GF-D8 (cell line): ENCODE data around the gene CNGB1.
"Not testable (repeated sequence)": the region's sequence is repeated elsewhere in the genome, so short reads cannot be mapped to it uniquely, and the experiment has no call there.

Source experiments
- DNase-seq: peaks from one replicate; lab custom pipeline; 2025; lab: John Stamatoyannopoulos, UW

The CNGB1 gene

DNA sequence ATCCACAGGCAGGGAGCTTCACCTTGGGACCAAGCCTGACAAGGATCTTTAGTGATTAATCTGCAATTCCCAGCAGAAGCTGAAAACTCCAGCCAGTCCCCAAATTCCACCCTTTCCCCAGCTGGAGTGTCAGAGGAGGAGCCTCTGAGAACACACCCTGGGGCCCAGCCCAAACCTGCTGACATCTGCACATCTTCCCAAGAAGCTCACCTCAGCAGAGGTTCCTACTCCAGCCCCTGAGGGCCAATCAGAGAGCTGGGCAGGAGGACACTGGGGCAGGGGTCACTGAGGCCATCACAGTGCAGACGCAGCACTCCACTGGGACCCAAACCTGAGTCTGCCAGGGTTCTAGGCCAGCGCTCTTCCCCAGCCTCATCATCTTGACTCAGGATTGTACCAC is 44.9 kb downstream of the CNGB1 start:
- no peak for DNase-seq

DNA sequence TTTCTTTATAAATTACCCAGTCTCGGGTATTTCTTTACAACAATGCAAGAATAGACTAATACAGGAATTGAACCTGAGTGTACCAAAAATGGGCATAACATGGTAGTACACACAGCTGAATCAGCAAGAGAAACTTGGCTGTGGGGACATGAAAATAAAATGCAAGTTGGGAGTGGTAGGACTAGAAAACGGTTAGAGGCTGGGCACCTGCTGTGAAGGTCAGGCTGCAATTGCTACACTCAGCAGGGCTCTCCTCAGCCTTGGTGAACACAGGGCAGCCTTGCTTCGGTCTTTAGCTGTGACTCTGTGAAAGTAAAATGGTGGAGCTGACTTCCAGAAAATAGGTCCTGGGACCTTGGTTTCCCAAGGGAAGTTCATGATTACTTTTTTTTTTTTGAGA is 45.6 kb downstream of the CNGB1 start:
- no peak for DNase-seq

- no peak for DNase-seq
Observed at GRCh38 chr16:57924514-57924913, 46.4 kb downstream of the CNGB1 start.

DNA sequence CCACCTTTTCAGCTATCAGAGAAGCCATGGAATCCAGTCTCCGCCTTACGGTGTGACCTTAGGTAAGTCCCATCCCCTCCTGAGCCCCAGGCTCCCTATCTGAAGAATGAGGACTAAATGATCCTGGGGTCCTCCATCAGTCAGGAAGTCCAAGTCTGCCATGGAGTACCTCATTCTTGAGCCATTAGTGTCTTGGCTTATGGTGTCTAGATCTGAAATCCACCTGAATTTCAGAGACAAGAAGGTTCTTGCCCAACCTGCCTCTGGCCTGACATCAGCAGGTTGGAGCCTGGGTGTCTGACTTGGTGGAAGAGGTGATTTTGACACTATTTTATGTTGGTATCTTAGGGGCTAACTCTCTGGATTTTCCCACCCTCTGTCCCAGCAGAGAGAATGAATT is 47.1 kb downstream of the CNGB1 start:
- no peak for DNase-seq

DNA sequence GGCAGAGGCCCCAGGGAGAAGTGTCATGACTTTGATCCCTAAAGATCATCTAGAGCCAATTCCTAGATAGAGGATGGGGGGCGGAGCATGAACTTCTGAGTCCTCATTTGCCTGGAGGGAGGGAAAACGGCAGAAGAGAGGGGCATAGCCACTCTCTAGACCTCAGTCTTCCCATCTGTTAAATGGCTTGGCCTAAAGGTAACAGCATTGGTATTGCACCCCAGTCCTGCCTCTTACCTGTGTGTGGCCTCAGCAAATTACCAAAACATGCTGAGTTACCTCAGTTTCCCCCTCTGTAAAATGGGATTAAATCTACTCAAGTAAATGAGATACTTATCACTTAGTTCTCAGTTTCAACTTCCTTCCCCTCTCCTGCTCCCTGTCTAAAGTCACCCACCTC is 47.5 kb downstream of the CNGB1 start:
- DNase-seq: no peak

DNA sequence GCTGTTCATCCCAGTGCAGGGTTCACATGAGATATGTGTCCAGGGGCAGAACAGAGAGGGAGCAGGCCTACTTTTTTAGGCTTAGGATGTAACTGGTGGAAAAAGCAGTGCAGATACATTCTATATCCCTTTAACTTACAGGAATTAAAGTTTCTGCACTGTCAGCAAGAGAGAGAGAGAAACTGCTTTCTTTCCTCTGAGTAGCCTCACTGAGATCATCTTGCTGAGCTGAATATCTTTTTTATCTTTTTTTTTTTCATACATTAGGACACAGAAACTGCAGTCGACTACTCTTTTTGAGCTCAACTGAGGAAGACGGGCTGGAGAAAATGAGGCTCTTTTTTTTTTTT is 50.1 kb downstream of the CNGB1 start:
- DNase-seq: no peak

- no peak for DNase-seq
Observed at GRCh38 chr16:57920215-57920879, 50.6 kb downstream of the CNGB1 start.

DNA sequence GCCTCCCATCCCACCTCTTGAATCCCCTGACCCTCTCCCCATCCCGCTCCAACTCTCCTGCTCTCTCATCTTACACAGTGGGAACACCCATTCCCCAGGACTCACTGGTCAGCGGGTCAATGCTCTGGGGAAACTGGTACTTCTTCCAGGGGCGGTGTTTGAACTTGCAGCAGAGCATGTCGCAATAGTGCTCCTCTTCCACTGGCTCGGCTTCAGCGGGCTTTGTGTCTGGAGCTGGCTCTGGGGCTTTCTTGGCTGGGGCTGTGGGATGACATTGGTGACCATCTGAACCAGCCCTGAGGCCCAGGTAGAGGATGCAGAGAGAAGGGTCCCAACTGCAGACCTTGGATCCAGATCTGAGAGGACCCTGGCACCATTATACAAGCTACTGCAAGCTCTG is 51.9 kb downstream of the CNGB1 start:
- no peak for DNase-seq

- DNase-seq: no peak
Observed at GRCh38 chr16:57918444-57918843, 52.5 kb downstream of the CNGB1 start.

- not testable (repeated sequence) for DNase-seq
Observed at GRCh38 chr16:57917929-57918328, 53.0 kb downstream of the CNGB1 start.

DNA sequence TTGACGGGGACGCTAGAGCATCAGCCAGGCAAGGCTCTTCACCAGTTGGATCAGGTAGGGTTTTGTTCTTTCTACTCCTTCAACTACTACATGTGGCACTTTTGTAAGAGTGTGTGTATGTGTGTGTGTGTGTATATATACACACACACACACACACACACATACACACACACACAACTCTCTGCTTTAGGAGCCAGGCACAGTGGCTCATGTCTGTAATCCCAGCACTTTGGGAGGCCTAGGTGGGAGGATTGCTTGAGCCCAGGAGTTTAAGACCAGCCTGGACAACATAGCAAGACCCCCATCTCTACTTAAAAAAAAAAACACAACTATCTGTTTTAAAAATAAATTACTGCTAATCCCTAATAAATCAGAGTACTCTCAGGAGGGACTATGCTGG is 53.4 kb downstream of the CNGB1 start:
- not testable (repeated sequence) for DNase-seq

DNA sequence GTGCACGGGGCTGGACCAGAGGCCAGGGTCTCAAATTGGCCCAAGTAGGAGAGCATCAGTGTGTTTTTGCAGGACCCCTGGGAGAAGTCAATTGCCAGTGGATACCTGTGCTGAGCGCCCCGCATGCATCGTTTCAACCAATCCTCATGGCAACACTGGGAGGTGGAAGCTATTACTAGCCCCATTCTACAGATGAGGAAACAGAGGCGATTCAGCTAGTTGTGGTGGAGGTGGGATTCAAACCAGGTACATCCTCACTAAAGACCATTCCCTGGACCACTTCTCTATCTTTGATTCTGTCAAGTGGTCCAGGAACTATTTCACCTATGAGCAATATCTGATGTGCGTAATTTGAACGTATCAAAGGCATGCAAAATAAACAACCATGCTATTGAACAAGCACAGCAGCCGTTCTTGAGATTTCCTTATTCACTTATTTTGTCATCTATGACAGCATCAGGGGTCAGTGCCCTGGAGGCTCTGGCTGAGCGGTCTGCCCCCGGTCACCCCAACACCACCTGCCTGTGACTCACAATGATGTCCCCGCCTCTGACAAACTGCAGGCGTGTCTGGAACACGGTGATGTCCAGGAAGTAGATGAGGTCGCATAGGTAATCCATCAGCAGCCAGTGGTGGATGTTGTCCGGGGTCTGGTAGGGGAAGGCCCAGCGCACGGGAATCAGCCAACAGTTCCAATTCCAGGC is 54.0 kb downstream of the CNGB1 start:
- no peak for DNase-seq

DNA sequence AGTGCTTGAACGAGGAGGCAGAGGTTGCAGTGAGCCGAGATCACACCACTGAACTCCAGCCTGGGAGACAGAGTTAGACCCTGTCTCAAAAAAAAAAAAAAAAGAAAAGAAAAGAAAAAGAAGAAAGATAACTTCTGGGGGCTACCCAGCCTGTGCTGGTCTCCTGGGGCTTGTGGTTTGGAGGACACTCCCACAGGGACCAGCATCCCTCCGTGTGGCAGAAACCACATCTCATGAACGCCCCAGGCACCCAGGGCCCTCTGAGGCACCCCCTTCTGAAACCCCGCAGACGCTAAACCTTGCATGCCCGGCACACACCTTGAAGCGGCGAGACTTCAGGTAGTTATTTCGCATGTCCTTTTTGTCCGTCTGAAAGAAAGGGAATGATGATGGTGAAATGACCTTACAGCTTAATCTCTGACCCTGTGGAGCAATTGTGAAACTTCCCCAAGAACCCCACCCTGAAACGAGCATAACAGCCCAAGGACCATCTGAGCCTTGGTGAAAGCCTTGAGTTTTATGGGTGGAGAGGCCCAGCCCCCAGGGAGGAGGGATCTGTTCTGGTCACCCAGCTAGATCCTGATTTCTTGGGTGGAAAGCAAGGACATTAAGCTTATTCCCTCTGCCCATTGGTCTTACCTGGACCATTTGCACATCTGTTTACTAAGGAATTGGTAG is 55.0 kb downstream of the CNGB1 start:
- no peak for DNase-seq

GRCh38 chr16:57915267-57915666 is 55.7 kb downstream of the CNGB1 start:
- no peak for DNase-seq

- no peak for DNase-seq
Observed at GRCh38 chr16:57914244-57915173, 56.4 kb downstream of the CNGB1 start.

DNA sequence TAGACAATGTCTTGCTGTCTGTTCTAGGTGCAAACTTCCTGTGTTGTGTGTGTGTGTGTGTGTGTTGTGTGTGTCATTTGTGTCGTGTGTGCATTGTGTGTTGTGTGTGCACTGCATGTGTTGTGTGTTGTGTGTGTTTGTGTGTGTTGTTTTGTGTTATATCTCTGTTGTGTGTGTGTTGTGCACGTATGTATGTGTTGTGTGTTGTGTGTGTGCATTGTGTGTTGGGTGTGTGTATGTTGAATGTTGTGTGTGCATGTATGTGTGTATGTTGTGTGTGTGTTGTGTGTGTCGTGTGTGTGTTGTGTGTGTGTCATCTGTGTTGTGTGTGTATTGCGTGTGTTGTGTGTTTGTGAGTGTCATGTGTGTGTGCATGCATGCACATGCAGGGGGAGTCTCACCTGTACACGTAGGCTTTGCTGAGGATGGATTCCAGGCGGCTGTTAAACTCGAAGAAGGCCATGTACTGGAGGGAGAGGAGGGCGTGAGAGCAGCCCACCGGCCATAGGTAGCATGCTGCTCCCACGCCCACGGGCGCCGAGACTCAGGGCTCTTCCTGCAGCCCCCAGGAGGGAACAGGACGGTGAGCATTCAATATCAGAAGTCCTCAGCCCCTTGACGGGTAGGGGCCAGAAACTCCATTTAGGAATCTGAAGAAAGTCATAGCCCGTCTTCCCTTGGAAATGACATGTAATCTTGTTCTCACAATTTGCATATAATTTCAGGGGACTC is 58.2 kb downstream of the CNGB1 start:
- DNase-seq: no peak

- no peak for DNase-seq
Observed at GRCh38 chr16:57911743-57912142, 59.2 kb downstream of the CNGB1 start.

- DNase-seq: no peak
Observed at GRCh38 chr16:57910696-57911095, 60.2 kb downstream of the CNGB1 start.

DNA sequence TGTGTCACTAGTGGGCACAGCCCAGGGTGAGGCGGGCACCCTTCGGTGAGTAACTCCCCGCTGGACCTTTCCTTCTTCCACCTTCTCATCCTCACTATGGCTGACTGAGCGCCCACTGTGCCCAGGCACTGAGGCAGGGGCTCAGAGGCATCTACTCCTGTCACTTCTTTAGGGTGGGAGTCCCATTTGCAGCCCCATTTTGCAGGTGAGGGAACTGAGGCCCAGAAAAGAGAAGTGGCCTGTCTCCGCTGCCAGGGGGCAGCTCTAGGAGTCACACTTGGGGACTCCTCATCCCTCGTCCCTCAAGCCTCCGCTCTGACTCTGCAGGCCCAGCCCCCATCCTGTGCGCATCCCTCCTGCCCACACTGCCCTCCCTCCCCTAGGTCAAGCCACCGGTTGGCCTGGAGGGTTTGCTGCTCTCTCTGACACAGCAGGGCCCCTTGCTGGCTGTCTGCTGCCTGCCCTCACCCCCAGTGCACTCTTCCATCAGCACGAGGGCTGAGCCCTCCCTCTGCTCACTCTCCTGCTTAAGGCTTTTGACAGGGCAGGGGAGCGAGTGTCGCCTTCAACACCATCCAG is 62.4 kb downstream of the CNGB1 start:
- no peak for DNase-seq

DNA sequence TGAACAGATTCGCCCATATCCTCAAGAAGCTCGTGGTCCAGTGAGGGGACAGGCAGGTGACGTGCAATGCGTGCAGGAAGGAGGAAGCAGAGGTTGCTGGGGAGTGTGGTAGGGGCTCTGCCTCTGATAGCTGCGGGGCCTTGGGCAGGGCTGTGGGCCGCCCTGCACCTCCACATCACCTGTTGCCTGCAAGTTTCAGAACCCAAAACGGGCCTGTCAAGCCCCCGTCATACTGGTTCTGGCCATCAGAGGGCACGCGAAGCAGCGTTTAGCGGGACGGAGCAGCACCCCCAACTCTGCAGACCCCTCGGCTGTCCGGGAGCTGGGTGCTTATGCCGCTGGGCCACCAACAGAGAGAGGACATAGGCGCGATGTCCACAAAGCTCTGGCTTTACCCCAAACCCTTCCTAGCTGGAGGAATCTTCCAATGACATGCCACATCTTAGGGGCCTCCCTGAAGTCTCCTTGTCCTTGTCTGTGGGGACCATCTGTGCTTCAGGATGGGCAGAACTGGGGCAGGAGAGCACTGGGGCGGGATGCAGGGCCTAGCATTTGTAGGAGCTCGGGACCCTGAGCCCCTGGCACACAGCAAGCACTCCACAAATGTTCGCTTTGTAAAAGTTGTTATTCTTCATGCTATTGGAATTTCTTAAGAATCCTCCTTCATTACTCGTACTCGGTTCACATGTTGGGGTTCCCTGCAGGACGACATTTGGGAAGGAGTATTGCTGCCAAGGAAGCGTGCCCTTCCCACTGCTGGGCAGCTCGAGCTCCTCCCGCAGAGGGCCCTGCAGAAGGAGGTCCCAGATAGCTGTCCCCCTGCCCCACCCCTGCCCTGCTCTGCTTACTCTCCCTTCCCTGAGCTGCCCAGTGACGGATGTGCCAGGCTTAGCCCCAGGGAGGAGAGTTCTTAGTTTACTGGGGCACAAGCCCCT is 64.3 kb downstream of the CNGB1 start:
- DNase-seq: no peak
